Neural crest cell (in vitro differentiated cells): ENCODE results near the gene JCAD. TPM values are rescaled to one million over a fixed set of nuclear protein-coding genes. Genes with fewer than 3 reads are reported as not detected.

Source experiments
- DNase-seq: peaks from one replicate; pipeline ENCODE4 v3.0.0; 2021; ENCODE audit warnings: low read depth, mixed read lengths, low spot score
- H3K27ac Mint-ChIP-seq: one replicate; pipeline ENCODE4 v1.8.0; 2021; ENCODE audit warnings: mild to moderate bottlenecking, mixed read lengths; ENCODE audit not compliant: unreplicated experiment
- H3K27me3 Mint-ChIP-seq: 2 replicates; pipeline ENCODE4 v1.8.0; 2021; ENCODE audit warnings: low read depth, mild to moderate bottlenecking, mixed read lengths
- H3K36me3 Mint-ChIP-seq: 2 replicates; pipeline ENCODE4 v1.8.0; 2021; ENCODE audit warnings: low read depth, mild to moderate bottlenecking, mixed read lengths
- H3K4me1 Mint-ChIP-seq: 2 replicates; pipeline ENCODE4 v1.8.0; 2021; ENCODE audit warnings: mixed read lengths
- H3K4me3 Mint-ChIP-seq: one replicate; pipeline ENCODE4 v1.8.0; 2021; ENCODE audit warnings: mild to moderate bottlenecking, mixed read lengths
- H3K9me3 Mint-ChIP-seq: 2 replicates; pipeline ENCODE4 v1.8.0; 2021; ENCODE audit warnings: mixed read lengths
- CTCF ChIP-seq: fragments of 200-600 bp; sonication (generic); conservative IDR thresholded peaks from 2 replicates; pipeline ENCODE4 v1.5.0; 2021; ENCODE audit warnings: antibody characterized with exemption, mild to moderate bottlenecking
- total RNA-seq: library from RNA; stranded (reverse); gene quantifications from 2 replicates; pipeline ENCODE4 v1.2.1, GENCODE V29; 2021

Gene JCAD
- total RNA-seq, 1 donor from 2014 or later = 0.61 TPM

DNA sequence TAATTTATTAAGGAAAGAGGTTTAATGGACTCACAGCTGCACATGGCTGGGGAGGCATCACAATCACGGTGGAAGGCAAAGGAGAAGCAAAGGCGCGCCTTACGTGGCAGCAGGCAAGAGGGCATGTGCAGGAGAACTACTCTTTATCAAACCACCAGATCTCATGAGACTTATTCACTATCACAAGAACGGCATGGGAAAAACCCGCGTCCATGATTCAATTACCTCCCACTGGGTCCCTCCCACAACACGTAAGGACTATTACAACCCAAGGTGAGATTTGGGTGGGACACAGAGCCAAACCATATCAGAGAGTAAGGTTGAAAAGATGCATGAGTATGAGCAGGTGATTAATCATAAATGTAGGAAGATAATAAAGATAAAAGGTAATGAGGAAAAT, 3.2 kb upstream of the JCAD start:
- no peaks in the 10 kb centered on the region for H3K9me3 Mint-ChIP-seq
- H3K4me3 Mint-ChIP-seq = no peak overlapping the region
- H3K36me3 Mint-ChIP-seq = no peaks in the 10 kb centered on the region
- DNase-seq = no peak
- no peak for TF ChIP-seq CTCF
- peaks cover 49% of the 10 kb centered on the region for H3K27me3 Mint-ChIP-seq
- H3K4me1 Mint-ChIP-seq = peaks cover 11% of the 10 kb centered on the region
- H3K27ac Mint-ChIP-seq = no peak overlapping the region

GRCh38 chr10:30062090-30062489, 2.7 kb upstream of the JCAD start:
- H3K27ac Mint-ChIP-seq = no peak overlapping the region
- H3K9me3 Mint-ChIP-seq = no peaks in the 10 kb centered on the region
- H3K27me3 Mint-ChIP-seq = peaks cover 54% of the 10 kb centered on the region

DNA sequence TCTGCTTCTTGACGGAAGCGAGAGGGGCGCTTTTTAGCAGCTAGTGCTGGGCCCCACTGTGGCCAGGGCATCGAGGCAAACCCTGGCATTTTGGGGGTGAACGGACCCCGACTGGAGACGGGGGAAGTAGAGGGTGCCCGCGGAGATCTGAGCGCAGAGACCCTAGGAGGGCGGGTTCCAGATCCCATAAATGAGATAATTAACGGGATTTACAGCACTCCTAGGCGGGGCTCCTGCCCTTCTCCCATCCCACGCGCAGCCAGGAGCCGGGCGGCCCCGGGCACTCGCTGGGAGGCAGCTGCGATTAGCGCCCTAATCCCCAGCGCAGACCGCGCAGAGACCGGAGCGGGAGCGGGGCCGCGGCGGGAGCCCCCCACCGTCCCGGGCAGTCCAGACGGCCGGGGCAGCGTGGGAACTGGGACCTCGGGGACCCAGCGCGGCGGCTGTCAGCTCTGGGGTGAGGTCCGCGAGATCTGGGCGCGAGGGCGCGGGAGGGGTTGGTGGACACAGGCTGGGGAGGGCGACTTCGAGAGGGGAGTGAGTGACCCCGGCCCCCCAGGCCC, 735 bp downstream of the JCAD start:
- Mint-ChIP-seq H3K36me3 (no peaks in the 10 kb centered on the region), H3K9me3 (no peaks in the 10 kb centered on the region), H3K27ac (no peak overlapping the region), H3K4me1 (peaks cover 19% of the 10 kb centered on the region), H3K4me3 (peak overlapping the region; percentile 83), H3K27me3 (peaks cover 70% of the 10 kb centered on the region)
- TF ChIP-seq CTCF = no peak
- DNase-seq = peak; percentile 18

More at GRCh38 chr10:30062090-30062489, 2.7 kb upstream of the JCAD start:
- Mint-ChIP-seq H3K4me1 (peaks cover 16% of the 10 kb centered on the region), H3K36me3 (no peaks in the 10 kb centered on the region), H3K4me3 (no peak overlapping the region)
- TF ChIP-seq CTCF = no peak
- DNase-seq = no peak

DNA sequence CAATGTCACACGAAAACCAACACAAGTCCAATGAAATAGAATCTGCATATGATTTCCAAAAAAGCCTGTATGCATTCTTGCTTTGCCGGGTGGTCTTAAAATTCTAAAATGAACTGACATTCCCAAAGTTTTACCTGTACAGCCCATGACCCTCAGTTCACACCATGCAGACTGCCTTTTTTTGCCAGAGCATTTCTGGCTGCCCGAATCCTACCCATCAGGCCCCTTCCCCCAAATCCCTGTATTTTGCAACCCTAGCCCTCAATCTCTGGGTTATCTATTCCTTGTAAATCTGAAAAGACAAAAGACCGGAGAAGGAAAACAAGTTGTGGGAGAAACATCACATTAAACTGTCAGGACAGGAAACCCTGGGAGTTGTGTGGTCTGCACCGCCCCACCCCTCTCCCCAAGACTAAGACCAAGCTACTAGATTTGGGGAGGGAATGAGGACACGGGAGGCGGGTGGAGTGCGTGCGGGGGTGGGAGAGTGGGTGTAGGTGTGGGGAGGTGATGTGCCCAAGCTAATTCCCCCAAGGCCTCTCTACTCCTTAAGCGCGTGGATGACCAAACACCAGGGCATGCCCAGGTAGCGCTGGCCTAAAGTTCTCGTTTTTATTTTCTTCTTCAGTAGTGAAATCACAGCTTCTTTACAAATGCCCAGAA, 1.4 kb downstream of the JCAD start:
- Mint-ChIP-seq H3K9me3 (no peaks in the 10 kb centered on the region), H3K4me1 (peaks cover 19% of the 10 kb centered on the region), H3K36me3 (no peaks in the 10 kb centered on the region), H3K27me3 (peaks cover 66% of the 10 kb centered on the region), H3K4me3 (peak overlapping the region; percentile 83), H3K27ac (no peak overlapping the region)
- DNase-seq = no peak
- no peak for TF ChIP-seq CTCF

DNA sequence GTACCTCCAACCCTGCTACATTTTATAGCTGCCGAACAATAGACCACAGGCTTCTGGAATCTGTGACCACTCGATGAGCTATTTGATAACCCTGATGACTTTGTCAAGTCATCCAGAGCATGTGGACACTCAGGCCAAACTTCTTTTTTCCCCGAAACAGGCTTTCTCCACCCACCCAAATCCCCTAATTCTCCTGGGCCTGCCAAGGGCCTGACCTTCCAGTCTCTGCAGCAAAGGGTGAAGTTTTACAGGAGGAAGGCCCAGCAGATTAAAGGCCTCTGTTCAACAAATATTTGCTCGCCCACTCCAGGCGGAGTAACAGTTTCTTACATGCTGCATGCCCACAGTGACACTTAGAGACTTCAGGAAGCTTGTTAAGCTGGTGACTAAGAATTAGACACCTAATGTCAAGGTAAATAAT, 2.0 kb downstream of the JCAD start:
- H3K4me1 Mint-ChIP-seq = peaks cover 19% of the 10 kb centered on the region

More for the DNA sequence above, 2.0 kb downstream of the JCAD start:
- H3K27me3 Mint-ChIP-seq = peaks cover 60% of the 10 kb centered on the region
- no peak for TF ChIP-seq CTCF
- H3K4me3 Mint-ChIP-seq = peak overlapping the region; percentile 83
- no peak for DNase-seq
- H3K9me3 Mint-ChIP-seq = no peaks in the 10 kb centered on the region
- H3K36me3 Mint-ChIP-seq = no peaks in the 10 kb centered on the region
- no peak overlapping the region for H3K27ac Mint-ChIP-seq
